VCaP (cell line): ENCODE measurements around the gene CUL7.

Source experiments
- H3K27ac ChIP-seq: fragments of 450-650 bp; 2 replicates; pipeline ENCODE4 v1.5.1; 2017
- TF ChIP-seq, protein P1 (sequence below): fragments of 450-650 bp; conservative IDR thresholded peaks from 2 replicates; pipeline ENCODE4 v1.5.1; 2017; ENCODE audit warnings: mild to moderate bottlenecking, moderate library complexity

Gene CUL7

DNA sequence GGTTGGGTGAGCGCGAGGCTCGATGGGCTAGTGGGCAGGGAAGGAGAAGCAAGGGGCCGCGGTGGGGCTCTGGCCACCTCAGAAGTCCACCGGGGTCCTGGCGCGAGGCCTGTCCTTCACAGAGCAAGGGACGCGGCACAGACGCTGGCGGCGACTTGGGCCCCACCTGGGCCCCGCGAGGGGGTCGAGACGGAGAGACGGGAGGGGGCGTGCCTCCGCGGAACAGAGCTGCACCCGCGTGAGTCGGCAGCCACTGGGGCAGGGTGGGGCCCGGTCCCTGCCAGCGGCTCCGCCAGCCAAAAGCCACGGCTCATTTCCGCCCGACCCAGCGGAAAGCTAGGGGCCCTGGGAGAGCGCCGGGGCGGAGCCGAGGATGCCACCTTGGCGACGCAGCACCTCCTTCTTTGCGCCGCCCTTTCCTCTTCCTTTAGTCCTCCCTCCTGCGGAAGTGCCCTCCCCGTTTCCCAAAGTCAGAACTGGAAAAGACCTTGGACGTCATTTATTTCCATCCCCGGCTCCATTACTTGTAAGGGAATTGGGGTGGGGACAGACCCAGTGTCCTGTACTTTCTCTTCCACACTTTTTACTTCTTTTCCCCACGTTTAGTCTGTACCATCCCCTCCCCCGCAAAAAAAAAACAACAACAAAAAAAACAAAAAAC, at the start of gene CUL7:
TSS of gene CUL7 (minus strand) at position 307 of the 661 bp plus-strand sequence. CDS start 1,063 bp downstream, outside the sequence.
- peak within 1 kb of the TSS; percentile 94 for H3K27ac ChIP-seq
- TF ChIP-seq, protein P1, sequence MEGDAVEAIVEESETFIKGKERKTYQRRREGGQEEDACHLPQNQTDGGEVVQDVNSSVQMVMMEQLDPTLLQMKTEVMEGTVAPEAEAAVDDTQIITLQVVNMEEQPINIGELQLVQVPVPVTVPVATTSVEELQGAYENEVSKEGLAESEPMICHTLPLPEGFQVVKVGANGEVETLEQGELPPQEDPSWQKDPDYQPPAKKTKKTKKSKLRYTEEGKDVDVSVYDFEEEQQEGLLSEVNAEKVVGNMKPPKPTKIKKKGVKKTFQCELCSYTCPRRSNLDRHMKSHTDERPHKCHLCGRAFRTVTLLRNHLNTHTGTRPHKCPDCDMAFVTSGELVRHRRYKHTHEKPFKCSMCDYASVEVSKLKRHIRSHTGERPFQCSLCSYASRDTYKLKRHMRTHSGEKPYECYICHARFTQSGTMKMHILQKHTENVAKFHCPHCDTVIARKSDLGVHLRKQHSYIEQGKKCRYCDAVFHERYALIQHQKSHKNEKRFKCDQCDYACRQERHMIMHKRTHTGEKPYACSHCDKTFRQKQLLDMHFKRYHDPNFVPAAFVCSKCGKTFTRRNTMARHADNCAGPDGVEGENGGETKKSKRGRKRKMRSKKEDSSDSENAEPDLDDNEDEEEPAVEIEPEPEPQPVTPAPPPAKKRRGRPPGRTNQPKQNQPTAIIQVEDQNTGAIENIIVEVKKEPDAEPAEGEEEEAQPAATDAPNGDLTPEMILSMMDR: no peak

DNA sequence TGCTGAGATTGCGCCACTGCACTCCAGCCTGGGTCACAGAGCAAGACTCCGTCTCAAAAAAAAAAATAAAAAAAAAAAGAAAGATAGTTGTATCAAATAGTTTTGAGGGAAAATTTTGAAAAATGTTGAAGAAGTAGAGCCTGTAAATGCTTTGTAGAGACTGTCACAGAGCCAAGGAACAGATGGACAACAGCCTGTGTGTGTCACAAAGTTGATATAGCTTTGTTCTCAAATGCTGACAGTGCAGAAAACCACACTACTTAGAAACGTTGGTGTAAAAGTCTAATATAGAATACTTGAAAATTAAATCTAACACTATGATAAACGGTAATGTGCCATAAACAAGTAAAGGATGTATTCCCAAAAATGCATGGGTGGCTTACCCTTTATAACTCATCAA, 47.8 kb upstream of the CUL7 start:
- TF ChIP-seq, protein P1: no peak
- no peak overlapping the region for H3K27ac ChIP-seq

DNA sequence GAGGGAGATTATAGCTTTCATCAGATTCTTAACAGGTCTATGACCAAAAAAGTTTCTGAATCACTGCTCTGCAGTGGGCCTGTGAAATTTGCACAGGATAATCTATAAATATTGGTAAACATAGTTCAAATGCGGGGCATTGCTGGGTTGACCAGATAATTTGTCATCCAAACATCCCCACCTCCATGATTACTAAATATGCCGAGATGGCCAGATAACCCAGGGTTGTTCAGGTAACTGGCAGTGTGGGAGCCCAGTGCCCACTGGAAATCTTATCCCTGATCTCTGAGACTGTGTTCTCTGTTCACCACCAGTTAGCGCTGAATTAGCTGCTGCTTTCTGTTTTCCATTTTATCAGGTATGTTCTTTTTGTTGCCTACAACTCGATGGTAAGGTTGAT, 43.9 kb upstream of the CUL7 start:
- H3K27ac ChIP-seq: peak overlapping the region; percentile 58
- TF ChIP-seq, protein P1: no peak

DNA sequence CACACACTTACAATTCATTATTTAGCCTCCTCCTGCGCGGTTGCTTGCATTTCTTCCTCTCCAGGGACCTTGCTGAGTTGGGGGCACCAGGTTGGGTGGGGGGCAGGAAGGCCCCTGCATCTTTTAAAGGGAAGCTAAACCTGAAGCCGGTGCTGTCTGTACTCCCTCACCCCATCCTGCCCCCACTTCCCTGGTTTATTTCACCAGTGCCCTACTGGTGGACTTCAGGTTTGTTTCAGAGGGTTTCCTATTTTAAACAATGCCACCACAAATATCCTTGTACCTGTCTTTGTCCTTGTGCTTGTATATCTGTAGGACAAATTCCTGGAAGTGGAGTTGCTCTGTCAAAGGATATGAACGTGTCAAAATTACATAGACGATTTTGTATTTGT, 43.4 kb upstream of the CUL7 start:
- TF ChIP-seq, protein P1: no peak
- peak overlapping the region; percentile 58 for H3K27ac ChIP-seq

DNA sequence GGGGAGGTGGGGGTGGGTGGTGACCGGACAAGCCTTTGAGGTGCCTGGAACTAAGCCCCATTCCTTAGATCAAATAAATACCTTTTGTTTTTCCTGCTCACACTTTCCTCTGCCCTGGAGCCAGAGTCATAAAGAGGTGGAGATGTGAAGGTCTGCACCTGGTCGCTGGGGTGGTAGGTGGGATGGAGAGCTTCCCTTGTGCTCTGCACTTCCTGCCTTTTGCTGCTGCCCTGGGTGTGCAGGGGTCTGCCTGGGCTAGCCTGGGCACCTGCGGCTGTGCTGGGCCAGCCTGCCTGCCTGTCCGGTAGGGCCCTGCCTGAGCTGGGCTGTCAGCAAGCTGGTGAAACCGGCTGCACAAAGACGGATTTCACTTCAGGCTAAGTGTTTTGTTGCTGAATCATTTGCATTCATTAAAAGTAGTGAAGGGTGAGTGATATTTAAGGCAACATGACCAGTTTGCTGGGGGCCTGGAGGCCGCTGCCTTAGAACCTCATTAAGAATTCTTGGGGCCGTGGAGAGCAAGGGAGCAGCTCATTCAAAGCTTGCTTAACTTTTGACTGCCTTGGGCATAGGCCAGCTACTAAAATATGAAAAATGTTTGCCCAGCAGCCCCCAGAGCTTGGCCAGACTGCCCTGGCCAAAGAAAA, 42.9 kb upstream of the CUL7 start:
- H3K27ac ChIP-seq: peak overlapping the region; percentile 58
- TF ChIP-seq, protein P1: no peak

DNA sequence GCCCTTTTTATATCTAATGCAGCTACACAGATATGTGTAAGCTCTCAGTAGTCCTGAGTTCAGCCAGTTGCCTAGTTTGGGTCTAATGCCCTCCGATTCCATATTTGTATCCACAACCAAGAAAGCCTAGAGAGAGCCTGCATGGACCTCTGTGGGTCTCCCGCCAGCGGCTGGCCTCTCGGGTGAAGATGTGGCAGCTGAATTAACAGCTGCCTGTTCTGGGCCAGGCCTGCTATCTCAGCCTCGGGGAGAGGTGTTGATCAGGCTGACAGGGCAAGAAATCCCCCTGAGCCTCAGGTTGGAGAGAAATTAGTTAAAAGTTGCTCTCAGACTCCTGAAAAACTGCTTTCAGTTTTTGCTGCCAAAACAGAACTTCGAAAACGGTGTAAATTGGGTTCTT, 42.3 kb upstream of the CUL7 start:
- peak overlapping the region; percentile 58 for H3K27ac ChIP-seq
- TF ChIP-seq, protein P1: no peak

DNA sequence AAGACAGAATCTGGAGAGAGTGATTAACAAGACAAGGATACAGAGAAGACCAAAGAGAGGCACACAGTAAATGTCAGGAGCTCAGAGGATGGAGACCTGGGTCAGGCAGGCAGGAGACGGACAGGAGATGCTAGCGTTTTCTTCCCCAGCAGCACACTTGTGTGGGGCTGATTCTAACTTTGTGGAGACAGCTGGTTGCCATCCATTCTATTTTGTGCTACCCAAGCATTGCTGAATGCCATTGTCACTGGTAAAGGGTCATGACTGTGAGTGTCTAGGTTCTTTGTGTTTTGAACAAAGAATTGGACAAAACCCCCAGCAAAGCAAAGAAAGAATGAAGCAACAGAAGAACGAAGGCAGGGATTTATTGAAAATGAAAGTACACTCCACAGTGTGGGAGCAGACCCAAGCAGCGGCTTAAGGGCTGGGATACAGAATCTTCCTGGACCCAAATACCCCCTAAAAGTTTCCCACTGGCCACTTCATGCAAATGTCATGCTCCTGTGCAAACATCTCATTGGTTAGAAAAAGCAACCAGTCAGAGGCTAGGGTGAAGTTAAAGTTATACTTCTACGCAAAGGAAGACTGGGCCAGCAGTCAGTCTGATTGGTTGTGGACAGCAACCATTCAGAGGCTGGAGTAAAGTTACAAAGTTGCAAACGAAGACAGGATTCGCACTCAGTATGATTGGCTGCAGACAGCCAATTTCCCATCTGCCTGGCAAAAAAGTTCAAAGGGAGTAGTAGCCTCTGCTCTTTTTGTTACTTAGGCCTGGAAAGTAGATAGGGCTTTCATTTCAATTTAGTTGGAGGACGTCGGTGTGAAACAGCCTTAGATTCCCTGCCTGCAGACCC, 40.0 kb upstream of the CUL7 start:
- H3K27ac ChIP-seq: peak overlapping the region; percentile 90
- TF ChIP-seq, protein P1: no peak
